NCI-H1048 (cell line): ENCODE data around the gene RPP40.

Source experiments
- DNase-seq: peaks from one replicate; lab custom pipeline; 2025; lab: John Stamatoyannopoulos, UW

The RPP40 gene

GRCh38 chr6:4969609-4970285 is 34.1 kb downstream of the RPP40 start:
- DNase-seq: no peak

DNA sequence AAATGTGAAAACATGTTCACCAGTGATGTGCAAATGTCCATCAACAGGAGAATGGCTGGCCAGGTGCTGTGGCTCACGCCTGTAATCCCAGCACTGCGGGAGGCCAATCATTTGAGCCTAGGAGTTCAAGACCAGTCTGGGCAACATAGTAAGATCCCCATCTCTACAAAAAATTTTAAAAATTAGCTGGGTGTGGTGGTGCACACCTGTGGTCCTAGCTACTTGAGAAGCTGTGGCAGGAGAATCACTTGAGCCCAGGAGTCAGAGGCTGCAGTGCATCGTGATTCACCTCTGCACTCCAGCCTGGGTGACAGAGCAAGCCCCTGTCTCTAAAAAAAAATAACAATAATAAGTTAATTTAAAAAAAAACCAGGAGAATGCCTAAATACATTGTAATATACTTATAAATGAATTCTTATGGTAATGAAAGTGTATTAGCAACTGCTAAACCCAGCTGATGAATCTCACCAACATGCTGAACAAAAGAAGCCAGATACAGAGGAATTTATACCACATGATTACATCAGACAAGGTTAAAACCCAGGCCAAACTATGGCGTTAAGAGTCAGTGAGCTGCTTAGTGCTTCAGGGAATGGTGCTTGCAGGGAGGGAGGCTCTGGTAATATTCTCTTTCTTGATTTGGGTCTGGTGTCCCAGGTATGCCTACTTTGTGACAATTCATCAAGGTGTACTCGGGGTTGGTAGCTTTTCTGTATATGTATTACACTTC is 36.4 kb downstream of the RPP40 start:
- DNase-seq: no peak

DNA sequence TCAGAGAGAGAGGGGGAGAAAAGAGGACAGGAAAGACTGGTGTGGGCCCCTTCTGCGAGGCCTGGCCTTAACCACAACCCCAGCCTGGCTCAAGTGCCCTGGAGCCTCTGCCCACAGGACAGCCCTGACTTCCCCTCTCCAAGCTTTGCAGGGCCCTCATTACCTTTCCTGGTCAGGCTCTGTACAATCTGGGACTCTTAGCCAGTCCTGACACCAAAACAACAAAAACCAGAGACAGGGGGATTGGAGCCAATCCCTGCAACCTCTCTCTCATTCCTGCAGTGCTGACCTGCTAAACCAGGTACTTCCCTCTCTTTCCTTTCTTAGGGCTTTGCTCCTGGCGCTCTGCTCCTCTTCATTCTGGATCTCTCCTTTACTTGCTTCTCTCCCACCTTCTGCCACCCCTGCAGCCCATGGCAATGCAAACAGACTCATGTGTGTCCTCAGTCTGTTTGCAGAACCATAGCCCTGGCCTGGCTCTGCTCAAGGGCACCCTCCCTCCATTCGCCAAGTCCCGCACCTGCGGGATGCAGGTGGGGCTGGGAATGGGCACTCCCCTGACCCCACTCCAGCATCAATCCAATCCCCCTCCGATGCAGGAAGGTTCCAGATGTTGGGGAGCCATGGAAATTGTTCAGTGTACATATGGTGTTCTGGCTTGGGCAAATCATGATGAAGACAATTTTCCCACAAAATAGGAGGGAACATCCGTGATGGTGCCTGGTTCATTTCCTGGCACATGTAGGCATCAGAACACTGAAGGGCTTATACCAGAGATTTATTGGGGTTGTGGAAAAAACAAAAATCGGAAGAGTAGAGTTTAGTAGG is 38.1 kb downstream of the RPP40 start:
- DNase-seq: no peak

DNA sequence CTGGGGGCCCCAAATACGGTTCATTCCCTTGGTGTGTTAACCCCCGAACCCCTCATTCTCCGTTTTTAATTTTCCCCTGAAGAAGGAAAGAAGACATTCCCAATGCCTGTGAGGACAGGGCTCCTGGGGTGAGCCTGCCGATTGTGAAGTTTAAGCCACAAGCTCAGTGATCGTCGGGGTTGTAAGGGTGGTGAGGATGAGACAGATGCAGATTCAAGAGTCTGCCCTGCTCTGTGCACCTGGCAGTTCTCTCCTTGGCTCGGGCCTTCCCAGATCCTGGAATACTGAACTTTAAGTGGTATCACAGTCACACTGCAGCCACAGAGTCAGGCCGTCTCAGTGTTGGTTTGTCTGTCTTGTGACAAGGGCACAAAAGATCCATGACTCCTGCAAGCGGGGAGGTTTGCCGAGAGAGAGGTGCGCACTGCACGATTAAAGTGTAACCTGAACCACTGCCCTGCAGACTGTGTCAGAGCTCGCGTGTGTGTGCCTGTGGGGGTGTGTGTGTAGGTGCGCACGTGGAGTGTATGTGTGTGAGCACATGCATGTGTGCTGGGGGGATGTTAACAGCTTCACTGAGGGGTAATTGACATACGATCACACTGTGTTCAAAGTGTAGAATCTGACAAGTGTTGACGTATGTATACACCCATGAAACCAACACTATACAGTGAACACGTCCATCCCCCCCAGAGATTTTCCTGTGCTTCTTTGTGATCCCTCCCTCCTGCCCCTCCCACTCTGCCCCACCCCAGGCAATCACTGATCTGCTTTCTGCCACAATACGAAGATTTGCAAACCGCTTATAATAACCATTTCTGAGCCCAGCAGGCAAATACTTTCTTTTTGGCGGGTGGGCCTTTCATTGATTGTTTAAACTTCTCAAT is 38.9 kb downstream of the RPP40 start:
- DNase-seq: no peak

- DNase-seq: no peak
Observed at GRCh38 chr6:4962905-4963304, 40.9 kb downstream of the RPP40 start.

DNA sequence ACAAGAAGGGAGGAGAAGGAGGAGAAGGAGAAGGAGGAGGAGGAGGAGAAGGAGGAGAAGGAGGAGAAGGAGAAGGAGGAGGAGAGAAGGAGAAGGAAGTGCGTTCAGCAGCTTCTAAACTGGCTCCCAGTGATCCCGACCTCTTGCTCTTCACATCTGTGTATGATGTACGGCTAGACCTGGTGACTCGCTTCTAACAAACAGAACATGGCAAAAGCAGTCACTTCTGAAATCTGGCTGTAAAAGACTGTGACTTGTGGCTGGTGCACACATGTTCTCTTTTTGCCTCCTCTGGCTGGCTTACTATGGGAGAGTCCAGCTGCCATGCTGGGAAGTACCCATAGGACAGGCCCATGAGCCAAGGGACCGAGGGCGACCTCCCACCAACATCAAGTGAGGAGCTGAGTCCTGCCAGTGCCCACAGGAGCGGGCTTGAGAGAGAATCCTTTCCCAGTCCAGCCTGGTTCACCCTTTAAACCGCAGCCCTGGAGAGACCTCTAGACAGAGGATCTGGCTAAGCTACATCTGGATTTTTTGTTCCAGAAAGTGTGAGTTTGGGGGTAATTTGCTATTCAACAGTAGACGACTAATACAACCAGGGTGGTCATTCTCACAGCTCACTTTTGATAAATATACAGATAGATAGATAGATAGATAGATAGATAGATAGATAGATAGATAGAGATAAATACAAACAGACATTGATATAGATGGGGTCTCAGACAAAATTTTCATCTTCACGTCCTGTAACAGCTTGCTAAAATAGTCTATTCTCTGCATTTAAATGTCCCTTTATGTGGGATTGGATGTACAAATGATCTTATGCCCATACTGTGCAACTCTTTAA is 42.3 kb downstream of the RPP40 start:
- no peak for DNase-seq

DNA sequence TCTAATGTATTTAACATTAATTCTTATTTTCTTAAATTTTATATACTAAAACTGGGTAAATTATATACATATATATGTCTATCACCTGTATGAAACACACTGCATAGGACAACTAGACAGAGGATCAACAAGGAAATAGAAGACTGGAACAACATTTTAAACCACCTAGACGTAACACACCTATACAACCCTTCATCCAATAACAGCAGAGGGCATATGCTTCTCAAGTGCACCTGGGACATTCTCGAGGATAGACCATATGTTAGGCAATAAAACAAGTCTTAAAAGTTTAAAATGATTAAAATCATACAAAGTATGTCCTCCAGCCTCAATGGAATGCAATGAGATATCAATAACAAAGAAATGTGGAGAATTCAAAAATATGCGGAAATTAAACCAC is 45.2 kb downstream of the RPP40 start:
- DNase-seq: no peak

DNA sequence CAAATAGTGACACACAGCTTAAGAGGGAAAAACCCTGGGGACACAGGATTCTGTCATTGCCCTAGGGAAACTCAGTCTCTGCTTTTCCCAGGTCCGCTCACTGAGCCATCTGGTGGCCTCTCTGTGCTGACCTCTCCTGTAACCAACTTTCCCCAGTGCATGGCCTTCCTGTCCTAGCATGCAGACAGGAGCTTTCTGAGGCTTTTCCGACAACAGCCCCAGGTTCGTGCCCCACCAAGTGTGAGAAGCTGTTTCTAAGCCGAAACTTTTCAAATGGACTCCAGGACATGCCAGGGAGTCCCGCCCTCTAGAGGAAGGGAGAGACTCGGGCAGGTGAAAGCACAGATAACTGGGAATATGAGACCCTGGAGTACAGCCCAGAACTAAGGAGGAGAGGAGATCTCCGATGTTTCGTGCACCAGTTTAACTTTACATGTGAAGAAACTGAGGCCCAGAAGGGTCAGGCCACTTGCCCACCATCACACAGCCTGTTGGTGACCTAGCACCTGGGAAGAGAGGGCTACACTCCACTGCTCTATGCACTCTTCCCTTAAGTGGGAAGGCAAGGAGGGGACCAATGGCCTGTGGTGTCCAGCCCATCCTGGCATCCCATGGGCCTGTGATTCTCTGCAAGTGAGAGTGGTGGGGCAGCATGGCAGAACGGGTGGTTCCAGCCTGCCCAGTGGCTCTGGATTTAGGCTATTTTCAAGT is 46.2 kb downstream of the RPP40 start:
- DNase-seq: no peak

DNA sequence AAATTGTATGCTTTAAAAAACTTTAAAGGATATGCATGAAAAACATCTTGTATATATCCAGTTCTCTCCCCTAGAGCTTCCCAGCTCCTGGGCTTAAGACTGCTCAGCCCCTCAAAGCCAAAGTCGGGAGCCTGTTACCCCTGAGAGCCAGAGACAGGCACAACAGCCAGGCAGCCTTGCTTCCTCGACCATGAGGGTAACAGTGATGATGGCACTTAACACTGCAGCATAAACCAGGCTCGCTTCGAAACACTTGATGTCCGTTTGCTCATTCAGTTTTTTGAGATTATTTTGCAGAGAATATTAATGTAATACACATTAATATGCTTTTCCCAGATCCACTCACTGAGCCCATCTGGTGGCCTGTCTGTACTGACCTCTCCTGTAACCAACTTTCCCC is 47.2 kb downstream of the RPP40 start:
- DNase-seq: no peak

DNA sequence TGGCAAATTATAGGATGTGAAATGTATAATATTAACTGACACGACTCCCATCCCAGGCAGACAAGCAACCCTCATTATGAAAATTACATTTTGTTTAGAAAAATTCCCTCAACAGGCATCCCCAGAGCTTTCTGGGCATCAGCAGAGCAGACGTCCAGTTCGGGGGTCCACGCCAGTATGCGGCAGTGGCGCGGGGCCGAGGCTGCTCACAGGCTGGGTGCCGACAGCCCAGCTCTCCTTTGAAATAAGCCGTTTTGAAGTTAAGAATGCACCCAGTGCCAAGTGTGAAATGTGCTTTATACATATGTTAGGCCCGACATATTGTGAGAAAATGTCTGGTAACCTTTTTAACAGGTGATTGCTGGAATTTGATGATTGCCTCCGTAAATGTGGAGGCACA is 50.4 kb downstream of the RPP40 start:
- DNase-seq: no peak

DNA sequence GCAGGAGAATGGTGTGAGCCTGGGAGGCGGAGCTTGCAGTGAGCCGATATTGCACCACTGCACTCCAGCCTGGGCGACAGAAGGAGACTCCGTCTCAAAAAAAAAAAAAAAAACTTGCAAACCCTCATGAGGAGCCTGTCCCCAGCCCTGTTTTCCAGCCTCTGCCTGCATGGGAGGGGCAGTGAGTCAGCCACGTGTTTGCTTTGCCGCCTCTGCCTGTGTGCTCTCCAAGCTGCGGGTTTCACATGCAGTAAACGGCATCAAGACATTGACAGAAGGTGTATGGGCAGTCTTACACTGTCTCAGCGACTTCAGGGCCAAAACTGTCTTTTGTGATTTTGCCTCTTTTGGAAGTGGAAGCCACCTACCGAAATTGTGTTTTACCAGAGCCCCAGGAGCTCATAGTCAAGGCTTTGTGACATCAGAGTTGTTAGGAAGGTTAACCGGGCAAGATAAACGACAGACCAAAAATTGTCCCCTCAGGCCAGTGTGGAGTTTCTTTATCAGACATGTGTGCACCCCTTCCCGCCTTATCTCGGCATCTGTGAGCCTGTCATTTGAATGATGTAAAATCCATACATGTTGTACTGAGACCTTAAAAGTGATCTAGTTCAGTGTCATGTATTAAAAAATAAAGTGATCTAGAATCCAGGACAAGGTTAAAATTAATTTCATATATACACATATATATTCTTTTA is 52.9 kb downstream of the RPP40 start:
- no peak for DNase-seq

DNA sequence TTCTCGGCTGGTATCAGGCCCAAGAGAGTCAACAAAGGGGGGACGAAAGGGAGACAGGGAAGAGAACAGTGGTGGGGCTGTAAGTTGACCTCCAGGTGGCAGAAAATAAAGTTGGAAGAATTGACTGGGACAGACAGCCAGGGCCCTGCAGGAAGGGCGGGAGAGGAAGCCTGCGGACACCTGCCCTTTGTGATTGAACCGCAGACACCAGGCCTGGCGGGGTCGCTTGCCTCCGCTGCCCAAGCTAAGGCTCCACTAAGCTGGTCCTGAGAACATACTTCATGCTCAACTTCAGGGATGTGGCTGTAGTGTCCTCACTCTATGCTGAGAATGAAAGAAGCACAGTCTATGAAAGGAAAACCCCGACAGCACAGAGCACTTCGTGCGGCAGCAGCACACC is 53.8 kb downstream of the RPP40 start:
- DNase-seq: no peak

DNA sequence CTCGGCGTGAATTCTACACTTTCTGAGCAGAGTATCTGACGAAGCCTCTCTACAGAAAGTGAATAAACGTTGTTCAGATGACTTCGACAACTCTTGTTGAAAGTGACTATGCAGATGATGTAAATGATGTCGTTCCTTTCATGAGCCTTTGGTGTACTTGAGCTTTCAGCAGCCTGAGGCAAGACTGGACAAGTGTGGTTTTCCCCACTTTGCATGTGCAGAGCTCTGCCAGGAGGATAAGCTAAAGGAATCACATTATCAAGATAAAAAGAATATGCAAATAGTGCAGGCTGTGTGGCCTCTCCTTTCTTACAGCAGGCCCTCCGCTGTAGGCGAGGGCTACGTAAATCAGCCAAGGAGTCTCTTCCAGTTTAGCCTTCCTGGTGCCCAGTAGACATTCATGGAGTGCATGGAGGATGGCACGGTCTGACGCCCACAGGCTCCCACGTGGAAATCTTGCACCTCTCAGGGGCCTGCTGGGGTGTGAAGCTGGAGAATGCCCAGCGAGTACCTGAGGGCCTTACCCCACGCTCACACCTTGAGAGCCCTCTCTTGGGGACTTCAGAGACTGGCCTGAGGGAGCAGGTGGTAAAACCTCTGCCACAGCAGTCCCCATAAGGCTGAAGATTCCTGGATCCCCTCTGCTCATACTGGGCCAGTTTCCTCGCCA is 54.9 kb downstream of the RPP40 start:
- DNase-seq: peak; percentile 50

- no peak for DNase-seq
Observed at GRCh38 chr6:4947716-4948115, 56.1 kb downstream of the RPP40 start.

- DNase-seq: no peak
Observed at GRCh38 chr6:4946521-4946920, 57.3 kb downstream of the RPP40 start.
